T-helper 9 cell (primary cell): Measurements from ENCODE around the gene TBC1D16.

Source experiments
- DNase-seq: peaks from one replicate; pipeline ENCODE4 v3.0.0-alpha.2; 2020

The TBC1D16 gene

GRCh38 chr17:79987187-79987934 is 48.3 kb downstream of the TBC1D16 start:
- DNase-seq, result no peak

GRCh38 chr17:79986411-79987186 is 49.1 kb downstream of the TBC1D16 start:
- DNase-seq, result no peak

DNA sequence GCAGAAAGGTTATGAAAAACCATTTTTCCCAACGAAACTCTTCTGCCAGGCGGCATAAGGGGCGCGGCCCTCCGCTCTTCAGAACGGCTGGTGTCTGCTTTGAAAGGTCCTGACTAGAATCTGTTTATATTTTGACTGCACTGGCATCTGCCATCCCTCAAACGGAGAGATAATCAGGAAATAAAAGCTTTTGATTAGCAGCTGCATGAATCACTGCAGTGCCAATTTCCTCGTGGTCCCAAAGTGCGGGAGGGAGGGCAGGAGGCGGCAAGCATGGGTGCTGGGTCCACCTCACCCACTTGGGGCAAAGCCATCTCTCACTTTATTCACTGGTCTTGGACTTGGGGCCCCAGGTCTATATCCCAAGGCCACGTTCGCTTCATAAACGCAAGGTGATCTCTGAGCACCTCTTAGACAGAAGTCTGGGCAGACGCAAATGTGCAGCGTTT is 49.7 kb downstream of the TBC1D16 start:
- no peak for DNase-seq

- no peak for DNase-seq
These were observed 50.2 kb downstream of the TBC1D16 start for GRCh38 chr17:79985361-79985942.

DNA sequence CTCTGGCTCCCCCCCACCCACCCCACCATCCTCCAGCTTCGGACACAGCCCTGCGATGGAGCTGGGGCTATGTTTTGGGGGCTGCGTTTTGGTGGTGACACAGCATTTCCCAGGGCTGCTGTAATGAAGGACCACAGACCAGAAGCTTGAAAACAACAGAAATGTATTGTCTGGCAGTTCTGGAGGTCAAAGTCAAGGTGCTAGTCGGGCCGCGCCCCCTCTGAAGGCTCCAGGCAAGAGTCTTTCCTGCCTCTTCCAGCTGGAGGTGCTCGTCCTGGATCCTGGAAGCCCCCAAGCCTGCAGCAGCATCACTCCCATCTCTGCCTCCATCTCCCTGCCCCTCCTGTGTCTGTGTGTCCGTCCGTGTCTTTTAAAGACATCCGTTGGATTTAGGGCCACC is 50.8 kb downstream of the TBC1D16 start:
- DNase-seq, result no peak

DNA sequence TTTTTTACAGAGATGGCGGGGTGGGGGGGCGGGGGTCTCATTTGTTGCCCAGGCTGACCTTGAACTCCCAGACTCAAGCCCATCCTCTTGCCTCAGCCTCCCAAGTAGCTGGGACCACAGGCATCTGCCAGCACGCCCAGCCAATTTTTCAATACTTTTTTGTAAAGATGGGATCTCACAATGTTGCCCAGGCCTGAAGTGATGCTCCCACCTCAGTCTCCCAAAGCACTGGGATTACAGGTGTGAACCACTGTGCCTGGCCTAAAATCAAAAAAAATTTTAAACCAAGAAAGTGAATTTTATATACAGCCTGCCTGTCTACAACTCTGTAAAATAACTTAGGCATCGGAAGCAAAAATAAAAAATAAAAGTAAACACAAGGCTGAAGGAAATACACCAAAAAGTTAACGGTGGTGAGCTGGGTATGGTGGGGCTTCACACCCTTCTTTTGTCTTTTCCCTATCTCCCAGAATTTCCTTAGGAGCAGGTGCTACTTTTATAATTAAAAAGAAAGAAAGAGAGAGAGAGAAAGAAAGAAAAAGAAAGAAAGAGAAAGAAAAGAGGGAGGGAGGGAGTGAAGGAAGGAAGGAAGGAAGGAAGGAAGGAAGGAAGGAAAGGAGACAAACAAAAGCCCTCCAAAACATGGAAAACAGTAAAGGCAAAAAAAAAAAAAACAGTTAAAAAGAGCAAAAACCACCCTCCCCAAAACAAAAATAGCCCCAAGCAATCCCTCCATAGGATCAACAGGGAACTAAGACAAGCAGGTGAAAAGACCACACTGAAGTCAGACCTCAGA is 51.4 kb downstream of the TBC1D16 start:
- no peak for DNase-seq

DNA sequence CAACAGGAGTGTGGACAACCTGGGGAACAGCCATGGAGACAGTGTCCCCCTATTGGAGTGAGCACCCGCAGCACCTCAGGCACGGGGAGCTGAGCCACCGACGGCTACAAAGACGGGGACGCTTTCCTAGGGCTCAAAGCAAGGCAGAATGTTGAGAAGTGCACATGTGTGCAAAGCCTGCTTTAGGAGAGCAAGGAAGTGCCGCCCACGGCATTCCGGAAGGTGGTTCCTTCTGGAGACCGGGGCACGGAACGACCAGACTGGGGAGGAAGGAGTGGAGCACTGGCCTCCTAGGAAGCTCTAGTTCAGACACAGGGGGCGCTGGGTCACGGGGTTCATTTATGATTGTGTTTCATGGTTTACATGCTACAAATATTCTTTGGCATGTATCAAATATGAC is 52.2 kb downstream of the TBC1D16 start:
- DNase-seq, result no peak

GRCh38 chr17:79982986-79983385 is 52.7 kb downstream of the TBC1D16 start:
- no peak for DNase-seq

DNA sequence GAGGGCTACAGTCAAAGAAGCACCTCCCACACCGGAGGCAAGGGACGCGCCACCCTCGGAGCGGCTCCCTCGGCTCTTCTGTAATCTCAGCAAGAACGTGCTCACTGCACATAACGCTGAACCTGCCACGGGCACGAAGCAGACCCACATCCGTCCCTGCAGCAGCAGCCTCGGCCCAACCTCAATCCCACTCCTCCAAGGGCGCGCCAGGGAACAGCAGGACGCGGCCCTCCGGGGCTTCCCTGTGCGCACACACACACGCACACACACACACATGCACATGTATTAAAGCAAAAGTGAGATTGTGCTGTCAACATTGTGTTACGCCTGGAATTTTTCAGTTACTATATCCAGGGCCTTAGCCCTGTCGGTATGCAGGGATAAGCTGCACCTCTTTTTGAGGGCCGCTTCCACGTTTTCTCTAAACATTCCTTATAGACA is 54.0 kb downstream of the TBC1D16 start:
- DNase-seq, result no peak

DNA sequence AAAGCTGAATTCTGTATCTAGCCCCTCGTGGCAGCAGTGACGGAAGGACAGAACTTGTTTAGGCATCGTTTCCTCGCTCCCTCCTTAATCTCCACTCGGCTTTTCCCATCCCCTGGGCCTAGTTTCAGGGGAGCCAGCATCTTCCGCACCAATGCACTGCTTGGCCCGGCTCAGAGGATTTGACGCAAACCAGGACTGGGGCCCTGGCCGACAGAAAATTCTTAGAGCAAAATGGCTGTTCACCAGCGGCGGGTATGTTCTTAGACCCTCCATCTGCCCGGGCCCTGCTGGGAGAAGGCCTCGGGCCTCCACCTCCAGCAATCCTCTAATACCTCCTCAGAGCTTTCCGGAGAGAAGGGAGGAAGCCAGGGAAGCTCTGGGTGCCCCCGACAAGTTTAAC is 54.6 kb downstream of the TBC1D16 start:
- DNase-seq, result no peak

GRCh38 chr17:79980246-79981043 is 55.2 kb downstream of the TBC1D16 start:
- no peak for DNase-seq

GRCh38 chr17:79979816-79980215 is 55.9 kb downstream of the TBC1D16 start:
- DNase-seq, result no peak

- DNase-seq, result no peak
These were observed 56.4 kb downstream of the TBC1D16 start for GRCh38 chr17:79979221-79979741.

DNA sequence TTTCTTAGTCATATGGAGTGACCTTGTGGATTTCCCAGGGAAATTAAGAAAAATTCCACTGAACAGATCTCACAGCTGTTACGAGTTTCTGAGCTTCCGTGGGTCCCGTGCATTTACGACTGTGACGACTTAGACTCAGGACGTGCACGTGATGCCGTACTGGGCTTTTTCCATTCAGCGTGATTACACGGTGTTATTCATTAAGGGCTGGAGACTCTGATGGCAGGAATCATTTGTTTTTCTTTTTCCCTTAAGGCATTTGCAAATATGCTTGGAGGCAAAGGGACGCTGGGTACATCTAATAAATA is 57.2 kb downstream of the TBC1D16 start:
- DNase-seq, result no peak

DNA sequence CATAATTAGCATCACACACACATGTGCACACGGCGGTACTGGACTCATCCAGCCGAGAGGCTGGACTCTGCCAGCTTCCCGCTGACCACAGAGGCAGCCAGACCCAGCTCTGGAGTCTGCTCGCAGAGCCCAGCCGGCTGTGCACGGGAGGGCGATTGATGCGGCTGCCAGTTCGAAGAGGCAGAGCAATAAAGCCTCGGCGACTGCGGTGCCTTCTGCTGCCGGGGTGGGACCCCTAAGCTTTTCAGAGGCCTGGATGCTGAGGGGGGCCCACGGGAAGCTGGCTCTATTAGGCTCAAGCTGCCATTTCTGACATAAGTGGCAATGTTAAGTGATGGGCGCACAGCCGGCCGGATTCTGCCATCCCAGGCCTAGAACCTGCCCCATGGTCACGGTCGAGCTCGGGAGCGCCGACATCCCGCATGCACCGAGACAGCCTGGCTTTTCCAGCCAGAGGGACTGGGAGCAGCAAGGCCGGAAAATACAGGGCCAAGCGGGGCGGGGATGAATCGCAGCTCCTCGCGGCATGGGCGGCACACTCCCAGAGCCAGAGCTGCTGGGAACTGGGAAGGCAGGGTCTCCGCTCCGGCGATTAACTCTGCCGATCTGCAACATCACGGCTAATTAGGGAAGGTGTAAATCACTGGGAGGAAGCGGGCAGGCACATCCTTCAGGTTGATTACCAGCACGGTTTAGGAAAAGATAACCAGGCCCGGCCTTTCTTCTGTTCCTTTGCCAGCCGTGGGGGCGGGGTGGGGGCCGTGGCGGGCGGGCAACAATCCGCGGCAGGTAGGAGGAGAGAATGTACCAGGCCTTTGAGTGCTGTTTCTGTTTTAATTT is 57.7 kb downstream of the TBC1D16 start:
- DNase-seq, result no peak

DNA sequence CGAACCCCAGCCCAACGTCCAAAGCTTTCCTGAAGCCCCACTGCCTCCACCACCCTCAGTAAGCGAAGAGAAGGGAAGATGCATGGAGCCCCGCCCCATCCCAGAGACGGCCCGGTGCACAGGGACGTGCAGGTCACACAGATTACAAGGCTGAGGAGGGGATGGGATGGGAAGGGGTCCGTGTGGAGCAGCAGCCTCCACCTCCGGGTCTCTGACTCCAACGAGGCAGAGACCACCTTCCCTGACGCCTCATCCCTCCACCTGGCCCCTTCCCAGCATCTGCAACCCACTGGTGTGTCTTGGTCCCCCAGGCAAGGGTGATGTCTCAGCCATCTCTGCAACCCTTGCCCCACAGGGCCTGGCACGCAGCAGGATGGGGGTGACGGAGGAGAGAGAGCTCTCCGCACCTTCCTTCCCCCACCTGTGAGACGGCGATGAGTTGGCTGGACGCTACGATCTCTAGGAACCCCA is 58.5 kb downstream of the TBC1D16 start:
- no peak for DNase-seq

DNA sequence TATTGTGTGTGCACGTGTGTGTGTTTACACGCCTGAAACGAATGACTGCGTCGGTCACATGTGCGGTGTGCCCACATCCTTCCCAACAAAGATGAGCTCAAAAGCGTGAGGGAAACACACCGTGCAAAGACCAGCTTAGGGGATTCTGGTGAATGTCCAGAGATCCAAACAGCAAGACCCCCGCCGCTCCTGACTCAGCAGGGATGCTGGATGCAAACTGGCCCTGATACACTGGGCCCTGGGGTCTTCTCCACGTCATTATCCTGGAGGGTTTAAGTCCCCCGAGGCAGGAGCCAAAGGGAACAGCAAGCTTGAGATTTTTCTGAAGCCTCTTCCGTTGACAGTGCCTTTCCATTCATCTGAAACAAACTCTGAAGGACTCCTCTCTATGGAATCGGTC is 59.2 kb downstream of the TBC1D16 start:
- DNase-seq, result no peak

- DNase-seq, result no peak
These were observed 60.1 kb downstream of the TBC1D16 start for GRCh38 chr17:79975498-79976134.

GRCh38 chr17:79974566-79975497 is 60.8 kb downstream of the TBC1D16 start:
- no peak for DNase-seq
